Suppressor macrophage (primary cell): ENCODE results near the gene ARHGEF28.
A peak's percentile ranks its signal among the peaks of the same experiment; 100 is the strongest.

Source experiments
- DNase-seq, 4 experiments: peaks; one replicate each; pipeline ENCODE4 v3.0.0-alpha.2; 2020 to 2022

The ARHGEF28 gene

DNA sequence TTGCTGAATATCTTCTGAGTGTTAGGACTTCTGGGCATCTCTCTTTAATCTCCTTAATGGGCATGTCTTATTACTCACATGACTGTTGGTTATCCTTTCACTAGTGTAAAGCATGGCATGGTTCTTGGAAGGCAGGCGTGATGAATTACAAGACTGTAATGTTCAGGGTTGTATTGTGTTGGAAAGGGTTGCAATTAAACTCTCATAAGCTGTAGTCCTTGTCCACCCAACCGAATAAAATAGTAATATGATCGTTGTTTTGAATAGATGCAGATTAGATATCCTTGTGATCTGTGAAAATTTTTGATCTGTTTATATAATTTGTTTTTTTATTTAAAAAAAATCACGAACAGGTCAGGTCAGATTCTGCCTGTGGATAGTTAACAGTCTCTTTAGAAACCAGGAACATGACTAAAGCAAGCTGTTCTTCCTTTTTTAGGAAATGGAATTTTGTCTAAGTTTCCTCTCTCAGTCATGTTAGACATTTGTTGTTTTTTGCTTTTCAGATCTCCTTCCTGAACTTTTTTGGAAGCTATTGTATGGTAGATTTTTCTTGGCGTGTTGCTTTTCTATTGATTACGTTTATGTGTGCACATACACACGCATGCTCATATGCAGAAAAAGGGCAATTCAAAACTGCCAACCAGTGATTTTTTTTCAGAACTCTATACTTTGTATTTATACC is 121.8 kb downstream of the ARHGEF28 start:
- no peak for DNase-seq

DNA sequence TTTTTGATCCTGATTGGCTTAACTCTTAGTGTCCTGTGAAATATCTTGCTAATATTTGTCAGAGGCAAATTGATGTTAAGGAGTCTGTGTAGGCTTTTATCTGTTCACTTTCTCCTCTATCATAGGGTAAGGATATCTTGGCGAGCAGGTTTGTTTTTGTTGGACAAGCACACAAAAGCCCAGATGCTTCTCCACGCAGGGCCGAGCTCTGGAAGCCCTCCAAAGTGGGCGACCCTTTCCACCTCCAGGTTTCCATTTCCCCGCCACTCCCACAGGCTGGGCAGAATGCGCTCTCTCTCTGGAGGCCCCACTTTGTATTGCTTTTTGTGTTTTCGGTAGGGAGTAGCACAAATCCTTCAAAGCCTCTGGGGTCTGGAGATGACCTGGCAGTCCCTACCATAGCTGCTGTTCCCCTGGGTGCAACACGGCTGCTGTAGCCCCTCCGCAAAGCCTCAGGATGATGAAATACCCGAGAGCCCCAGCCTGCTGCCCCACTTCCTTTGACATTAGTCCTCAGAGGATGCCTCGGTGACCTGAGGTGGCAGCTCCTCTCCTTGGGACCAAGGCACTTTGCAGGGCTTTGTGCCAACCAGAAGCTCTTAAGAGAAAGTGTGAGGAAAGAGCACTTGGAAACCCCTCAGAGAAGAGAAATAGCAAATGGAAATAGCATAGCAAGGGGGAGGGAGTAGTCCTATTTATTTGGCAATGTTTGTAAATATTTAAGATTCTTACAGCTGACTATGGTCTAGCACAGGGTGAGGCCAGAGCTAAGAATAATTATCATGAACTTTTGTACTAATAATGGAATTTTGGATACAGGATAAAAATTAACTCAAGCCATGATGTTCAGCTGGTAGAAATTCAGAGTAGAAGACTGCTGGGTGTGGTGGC is 122.8 kb downstream of the ARHGEF28 start:
- no peak for DNase-seq

DNA sequence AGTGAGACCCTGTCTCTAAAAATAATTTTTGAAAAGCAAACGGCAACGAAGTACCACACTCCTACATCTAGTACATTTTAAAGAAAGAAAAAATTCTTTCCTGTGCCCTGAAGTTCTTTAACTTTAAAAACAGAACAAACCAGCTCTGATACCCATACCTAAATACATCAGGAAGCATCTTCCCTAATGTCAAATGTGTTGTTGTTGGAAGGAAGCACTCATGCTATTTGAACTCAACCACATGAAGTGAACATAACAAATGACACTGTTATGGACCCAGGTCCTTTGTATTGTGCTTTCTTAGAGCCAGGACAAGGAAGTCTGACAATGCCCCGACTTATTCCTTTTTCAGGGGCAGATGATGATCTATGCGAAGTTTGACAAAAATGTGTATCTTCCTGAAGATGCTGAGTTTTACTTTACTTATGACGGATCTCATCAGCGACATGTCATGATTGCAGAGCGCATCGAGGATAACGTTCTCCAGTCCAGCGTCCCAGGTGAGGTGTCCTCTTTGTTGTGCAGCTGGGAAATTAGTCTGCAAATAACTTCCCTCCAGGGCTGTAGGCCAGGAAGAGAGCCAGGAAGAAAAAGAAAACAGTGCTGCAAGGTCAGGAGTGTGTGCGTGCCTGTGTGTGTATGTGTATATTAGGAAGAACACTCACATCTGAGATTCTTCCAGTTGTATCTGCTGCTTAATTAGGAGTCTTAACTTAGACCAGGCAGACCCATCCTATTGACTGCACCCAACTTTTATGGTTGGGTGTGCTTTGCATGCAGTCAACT is 123.7 kb downstream of the ARHGEF28 start:
- no peak for DNase-seq

DNA sequence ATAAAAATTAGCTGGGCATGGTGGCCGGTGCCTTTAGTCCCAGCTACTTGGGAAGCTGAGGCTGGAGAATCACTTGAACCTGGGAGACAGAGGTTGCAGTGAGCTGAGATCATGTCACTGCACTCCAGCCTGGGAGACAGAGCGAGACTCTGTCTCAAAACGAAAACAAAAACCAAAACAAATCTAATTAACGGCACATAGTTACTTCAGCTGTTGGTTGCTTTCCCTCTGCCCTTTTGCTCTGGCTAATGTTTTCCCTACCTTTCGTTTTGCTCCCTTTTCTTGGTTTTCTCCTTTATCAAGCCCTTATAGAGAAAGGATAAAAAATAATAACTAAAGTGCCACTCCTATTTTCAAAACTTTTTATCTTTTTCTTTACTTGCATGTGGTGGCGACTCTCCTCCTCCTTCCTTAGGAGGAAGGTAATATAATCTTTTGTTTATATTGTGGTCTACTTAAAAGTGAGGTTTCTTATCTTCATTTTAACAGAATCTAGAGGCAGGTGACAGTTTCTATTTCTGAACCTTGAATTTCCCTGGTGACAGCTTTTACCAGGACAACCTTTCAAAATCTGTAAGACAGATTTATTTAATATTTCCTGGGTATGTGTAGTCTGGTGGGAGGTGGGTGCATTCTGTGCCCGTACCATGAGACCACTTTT is 125.4 kb downstream of the ARHGEF28 start:
- DNase-seq = no peak

DNA sequence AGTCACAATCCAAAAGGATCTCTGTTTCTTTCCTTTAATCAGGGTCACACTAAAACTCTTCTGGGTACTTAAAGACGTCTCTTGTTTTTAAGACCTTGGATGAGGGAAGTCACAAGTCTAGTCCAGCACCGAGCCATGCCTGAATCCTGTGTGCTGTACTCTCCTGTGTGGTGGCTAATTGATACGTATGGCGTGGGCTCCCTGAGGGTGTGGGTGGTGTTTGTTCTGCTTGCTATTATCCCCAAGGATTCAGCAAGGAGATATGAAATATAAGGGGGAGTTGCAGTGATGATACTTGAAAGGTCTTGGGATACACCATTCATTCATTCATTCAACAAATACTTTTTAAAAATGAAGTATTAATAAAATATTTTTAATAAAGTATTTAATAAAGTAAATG is 128.3 kb downstream of the ARHGEF28 start:
- DNase-seq = no peak

DNA sequence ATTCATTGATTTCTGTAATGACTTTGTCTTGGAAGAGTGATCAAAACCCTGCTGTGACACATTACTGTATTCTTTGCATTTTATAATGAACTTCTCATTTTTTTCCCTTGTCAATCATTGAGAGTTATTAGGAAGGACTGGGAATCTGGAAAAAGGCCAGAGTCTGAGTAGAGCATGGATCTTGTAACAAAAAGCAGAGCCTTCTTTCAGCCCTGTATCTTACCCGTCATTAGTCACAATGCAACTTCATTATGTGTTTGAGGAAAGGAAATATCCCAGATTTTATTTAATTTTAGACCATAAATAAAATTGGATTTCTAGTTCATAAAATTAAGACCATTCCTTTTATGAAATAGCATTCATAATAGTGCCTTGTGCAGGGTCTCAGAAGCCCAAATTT is 131.4 kb downstream of the ARHGEF28 start:
- DNase-seq = no peak

DNA sequence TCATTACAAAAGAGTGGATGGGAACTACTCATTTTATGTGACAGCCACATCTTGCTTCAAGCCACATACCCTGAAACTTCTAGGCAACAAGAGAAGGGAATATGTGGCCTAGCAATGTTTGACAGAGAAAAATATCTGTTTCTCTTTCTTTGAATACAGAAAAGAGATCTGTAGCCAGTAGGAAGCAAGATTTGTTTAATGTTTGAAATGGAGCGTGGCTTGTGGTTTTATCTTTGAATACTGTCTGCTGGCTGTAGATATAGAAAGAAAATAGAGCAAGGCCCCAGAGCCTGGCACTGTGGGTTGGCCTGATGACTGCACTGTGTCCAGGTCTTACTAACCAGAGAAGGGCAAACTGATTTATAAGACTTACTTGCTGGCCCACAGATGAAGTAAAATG is 133.8 kb downstream of the ARHGEF28 start:
- no peak for DNase-seq

DNA sequence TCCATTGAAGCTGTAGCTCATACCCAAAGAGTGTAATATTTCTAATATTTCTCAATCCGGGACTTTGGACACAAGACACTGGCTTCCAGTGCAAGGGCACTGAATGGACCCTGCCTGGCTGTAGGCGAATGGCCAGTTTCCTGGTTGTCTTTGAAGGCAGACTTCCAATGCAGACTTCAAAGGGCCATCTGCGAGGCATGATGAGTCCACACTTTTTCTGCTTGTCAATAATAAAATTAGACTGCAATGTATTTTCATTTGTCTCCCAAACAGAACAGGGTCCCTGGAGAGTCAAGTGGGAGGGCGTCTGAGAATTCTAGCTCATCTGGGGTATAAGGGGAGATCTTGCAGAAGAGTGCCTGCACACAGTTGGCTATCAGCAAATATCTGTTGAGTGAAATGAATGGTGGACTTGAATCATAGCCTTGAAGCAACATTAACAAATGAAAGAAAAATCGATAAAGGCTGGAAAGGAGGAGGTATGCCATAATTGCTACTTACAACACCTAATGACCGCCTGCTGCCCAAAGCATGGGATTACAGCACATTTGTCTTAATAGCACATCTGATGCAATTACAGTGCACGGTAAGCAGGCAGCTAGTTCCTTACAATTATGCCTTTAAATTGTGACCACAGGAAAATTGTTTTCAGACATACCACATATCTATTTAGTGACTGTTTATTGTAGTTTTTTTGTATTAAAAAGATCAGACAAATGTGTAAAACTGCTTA is 137.5 kb downstream of the ARHGEF28 start:
- DNase-seq = no peak

DNA sequence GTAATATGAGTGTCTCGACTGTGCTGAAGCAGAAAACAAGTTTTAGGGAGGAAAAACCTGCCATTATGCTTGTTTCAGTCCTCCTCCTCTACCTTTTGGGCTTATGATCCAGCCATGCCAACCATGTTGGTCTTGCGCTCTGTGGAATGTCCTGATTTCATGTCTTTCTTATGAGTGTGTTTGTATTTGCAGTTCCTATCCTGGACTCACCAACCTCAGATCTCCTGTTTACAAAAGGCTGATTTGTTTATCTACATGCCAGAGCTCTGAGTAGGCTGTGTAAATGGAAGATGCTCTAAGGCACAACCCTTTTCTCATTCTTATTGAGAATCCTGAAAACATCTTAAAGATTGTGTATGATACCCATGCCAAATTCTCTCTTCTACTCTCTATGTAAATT is 138.6 kb downstream of the ARHGEF28 start:
- no peak for DNase-seq

DNA sequence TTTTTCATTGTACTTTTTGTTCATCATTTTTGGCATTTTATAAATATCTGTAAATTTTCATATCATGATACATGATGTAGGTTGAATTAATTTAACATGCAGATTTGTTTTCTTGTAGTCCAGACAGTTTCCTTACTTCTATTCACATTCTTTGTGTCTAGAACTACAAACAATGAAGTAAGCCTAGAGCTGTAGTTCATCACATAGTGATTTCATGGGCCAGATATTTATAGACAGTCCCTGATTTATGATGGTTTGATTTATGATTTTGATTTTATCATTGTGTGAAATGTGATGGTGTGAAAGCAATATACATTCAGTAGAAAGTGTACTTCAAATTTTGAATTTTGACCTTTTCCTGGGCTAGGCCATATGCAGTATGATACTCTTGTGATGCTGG is 139.0 kb downstream of the ARHGEF28 start:
- no peak for DNase-seq

DNA sequence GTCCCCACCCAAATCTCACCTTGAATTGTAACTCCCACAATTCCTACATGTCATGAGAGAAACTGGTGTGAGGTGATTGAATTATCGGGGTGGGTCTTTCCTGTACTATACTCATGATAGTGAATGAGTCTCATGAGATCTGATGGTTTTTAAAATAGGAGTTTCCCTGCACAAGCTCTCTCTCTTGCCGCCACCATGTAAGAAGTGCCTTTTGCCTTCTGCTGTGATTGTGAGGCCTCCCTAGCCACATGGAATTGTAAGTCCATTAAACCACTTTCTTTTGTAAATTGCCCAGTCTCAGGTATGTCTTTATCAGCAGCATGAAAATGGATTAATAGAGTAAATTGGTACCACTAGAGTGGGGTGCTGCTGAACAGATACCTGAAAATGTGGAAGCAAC is 140.9 kb downstream of the ARHGEF28 start:
- DNase-seq = no peak

DNA sequence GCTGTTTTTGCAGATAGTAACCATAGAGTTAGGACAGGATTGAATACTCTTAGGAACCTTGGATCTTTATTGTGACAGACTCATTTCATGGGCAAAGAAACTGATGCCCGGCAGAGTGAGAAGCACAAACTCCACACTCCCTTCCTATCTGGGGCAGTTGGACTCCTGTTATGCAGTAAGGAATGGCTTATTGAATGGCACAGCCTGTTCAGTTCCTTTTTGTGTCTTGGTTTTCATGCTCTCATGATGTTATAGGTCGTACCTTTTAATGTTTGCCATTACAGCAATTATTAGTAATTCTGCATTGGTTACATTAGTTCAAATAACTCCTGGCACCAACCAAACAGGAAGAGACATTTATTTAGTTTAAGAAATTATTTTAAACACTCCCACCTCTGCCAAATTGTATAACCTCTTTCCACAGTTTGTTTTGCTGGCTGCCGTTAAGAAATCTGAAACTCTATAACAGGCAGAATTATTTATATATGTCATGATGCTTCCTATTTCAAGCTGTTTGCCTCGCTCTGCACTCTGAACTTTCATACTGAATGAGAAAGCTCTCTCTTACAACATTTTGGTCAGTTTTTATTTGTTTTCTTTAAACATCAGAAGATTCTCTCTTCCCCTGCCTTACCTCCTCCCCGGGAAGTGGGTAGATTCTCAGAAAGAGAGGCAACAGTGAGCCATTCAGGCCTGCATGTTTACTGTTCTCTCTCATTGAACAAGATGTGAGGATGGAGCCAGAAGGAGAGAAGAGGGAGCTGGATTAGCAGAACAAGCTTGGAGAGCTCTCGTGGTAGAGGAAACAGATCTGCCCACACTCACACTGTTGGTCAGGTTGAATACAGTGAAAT is 144.4 kb downstream of the ARHGEF28 start:
- no peak for DNase-seq

DNA sequence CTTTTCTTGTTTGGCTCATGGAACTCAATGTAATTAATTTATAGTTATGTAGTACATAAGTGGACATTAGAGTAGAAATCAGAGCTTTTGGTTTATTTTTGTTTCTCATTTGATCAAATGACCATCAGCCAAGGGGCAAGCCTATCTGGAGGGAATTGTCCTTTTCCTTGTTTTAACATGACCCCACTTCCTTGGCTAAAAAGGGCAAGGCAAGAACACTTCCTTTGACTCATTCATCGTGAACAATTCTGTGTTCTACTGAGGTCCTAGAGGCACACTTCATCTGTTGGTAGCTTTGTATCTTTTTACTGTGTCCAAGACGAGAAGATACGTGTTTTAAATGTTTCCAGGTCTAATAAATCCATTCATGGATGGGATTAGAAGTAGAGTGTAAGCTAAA is 148.9 kb downstream of the ARHGEF28 start:
- DNase-seq = no peak

DNA sequence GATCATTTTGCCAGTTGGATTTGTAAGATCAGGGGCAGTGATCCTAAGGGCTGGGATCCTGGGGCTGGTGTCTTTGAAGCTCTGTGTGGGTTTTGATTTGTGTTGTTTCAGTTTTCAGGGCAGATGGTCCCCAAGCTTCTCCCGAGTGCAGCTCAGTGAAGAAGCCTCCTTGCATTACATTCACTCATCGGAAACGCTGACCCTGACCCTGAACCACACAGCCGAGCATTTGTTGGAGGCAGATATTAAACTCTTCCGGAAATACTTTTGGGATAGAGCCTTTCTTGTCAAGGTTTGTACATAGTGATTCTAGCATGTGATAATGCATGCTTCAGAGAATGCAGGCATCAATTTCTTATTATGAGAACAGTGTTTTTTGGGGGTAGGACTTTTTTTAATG is 150.4 kb downstream of the ARHGEF28 start:
- DNase-seq = no peak

DNA sequence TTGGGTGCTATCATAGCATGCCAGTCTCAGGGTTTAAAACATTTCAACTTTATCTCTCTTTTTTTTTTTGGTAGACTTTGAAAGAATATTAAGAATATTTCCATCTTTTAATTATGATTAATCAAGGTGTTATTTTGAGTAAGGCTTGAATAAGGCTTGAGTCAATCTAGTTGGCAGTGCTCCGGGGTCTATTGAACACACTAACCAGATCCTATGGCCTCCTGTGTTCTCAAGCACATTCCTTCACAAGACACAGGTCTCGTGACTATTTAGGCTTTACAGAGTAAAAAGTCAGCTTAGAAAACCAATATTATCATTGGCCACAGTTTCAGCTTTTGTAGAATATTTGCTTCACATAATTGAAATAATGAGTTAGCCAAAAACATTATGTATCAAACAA is 151.2 kb downstream of the ARHGEF28 start:
- DNase-seq = no peak

DNA sequence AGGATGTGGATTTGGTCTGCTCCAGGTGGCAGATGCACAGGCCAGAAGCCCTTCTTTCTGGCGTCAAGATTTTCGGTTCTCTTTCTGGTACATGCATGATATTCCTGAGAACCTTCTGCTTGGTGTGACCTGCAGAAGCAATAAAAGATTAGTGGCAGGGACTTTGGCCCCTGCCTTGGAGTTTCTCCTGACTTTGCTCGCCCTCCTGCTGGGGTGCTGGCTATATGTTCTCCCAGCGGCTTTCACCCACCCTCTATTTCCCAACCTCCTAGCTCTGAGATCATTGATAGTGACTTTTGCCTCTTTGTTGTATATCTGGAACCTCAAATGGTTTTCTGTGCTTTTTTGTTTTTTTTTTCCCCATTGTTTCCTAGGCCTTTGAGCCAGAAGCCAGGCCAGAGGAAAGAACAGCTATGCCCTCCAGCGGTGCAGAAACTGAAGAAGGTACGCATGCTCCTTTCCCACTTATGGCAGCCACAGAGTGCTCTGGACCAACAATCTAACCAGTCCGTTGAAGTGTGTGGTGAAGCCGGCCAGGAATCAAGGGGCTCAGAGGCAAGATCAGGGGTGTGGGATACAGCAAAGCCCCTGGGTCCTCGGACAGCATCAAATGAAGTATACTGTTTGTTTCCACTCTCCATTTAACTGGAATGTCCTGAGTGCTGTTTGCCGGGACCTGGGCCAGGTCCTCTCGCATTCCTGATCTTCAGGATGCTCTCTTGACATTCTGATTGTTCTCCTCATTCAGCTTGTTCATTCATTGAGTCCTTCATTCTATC is 154.5 kb downstream of the ARHGEF28 start:
- no peak for DNase-seq

DNA sequence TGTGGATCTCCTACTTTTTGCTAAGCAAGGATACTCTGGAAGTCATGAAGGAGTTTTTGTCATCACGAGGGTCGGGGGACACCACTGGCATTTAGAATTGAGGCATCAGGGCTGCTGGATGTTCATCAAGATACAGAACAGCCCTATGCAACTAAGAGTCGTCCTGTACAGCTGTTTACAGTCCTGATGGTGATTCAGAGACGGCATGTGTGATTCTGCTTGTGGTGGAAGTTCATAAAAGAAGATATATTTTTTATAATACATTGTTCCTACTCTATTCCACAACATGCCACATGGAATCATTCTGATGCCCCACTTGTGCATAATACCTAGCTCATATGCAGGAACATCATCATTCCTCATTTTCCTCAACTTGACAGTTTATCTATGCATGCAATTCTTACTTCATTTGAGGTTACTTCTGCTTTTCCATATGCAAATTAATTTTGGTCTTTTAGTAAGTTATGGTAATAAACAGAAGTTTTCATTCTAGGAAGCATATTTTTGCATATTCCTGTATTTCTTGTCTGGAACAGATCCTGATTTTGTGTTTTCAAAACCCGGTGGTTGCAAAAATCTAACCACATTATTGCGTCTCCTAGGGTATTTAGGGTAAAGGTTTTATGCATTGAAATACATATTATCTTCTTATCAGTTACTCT is 155.2 kb downstream of the ARHGEF28 start:
- DNase-seq = peak in 3 of 4 experiments; percentile 8 to 56 (median 45)

DNA sequence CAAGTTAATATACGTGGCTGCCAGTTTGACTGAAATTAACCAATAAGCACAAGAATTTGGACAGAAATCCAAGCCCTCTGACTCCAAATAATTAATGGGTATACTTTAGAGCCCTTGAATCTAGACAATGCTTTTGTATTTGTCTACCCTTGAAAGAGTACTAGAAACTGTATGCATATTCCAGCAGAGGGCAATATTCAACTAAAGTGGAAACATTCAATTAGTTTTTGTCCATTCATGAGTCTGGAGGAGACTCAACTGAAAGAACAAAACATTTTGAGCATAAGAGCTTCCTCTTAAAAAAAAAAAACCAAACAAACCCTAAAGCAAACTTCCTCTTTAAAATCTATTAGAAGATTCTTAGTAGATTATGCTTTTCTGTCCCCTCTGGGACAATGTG is 157.8 kb downstream of the ARHGEF28 start:
- peak in 3 of 4 experiments; percentile 27 to 85 (median 82) for DNase-seq

DNA sequence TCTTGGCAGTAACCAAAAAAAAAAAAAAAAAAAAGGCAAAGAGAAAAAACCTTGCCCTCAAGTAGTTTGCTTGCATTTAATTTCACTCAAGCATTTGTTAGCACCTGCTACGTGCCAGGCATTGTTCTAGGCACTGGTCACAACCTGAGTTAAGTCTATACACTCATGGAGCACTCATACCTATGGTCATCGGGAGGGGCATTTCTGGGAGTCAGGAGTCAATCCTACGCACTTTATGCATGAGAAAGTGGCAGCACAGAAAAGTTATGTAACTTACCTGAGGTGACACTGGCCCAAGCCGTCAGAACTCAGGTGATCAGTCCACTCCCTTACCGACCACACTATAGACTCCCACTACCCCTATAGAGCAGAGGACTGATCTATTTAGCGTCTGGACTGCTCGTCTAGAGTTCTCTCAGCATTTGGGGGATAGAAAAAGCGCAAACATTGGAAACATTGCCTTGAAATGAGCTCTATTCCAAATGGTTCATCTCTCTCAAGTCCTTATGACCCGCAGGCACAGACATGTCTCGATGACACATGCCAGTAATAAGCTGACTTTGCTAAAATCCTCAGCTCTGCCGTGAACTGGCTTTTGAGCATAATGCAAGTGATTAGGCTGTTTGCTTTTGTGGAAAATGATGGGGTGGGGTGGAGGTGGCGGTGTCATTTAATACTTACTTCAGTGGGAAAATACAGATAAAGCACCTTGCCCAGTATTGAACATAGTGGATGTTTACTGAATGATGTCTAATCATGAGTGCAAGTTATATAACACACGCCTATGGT is 160.2 kb downstream of the ARHGEF28 start:
- DNase-seq = no peak
